ENCODE results near the gene THPO. TPM values are rescaled to one million over a fixed set of nuclear protein-coding genes. Genes with fewer than 3 reads are reported as not detected.

Gene THPO
- total and polyA plus RNA-seq, 10 of the 15 experiments (the other 5 are each of a cell fraction or from before 2014, with no cell fraction given): not detected

GRCh38 chr3:184350618-184351017, 27.4 kb downstream of the THPO start:
- Histone ChIP-seq H3K9me3 (replicated peaks; ENCODE audit: control insufficient read depth, insufficient read depth, low read length) (no peaks in the 10 kb centered on the region), H4K20me1 (ENCODE audit: control insufficient read depth, insufficient read depth) (no peaks in the 10 kb centered on the region), H2AFZ (ENCODE audit: control insufficient read depth, low read depth, low read length) (no peak overlapping the region), H3K4me3 (no peak overlapping the region), H3K27me3 (replicated peaks in 1 of 2; ENCODE audit: control insufficient read depth in 2 of 2, insufficient read depth in 2 of 2, low read length in 1 of 2) (no peaks in the 10 kb centered on the region), H3K4me2 (ENCODE audit: control insufficient read depth, insufficient read depth) (no peak overlapping the region), H3K9ac (ENCODE audit: control insufficient read depth, insufficient read depth, low read length) (no peak overlapping the region), H3K79me2 (ENCODE audit: control insufficient read depth, insufficient read depth, low read length) (no peaks in the 10 kb centered on the region), H3K36me3 (ENCODE audit: control insufficient read depth in 2 of 2, insufficient read depth in 2 of 2, low read length in 1 of 2) (no peaks in the 10 kb centered on the region), H3K4me1 (ENCODE audit: control insufficient read depth, insufficient read depth, low read length) (no peaks in the 10 kb centered on the region), H3K27ac (ENCODE audit: control insufficient read depth, insufficient read depth) (no peak overlapping the region)
- ChIA-PET SMC1A (ENCODE audit: uncharacterized antibody, unreplicated experiment) (no interaction called here), POLR2A (no interaction called here), RAD21 (ENCODE audit: unreplicated experiment) (interaction anchor here (0.6 kb wide), 1 partner anchor 11 kb away, joined by 3 read pairs; the partner anchor contains the start of genes CLCN2 and POLR2H), CTCF (no interaction called here)
- TF ChIP-seq ETV6 (conservative IDR thresholded peaks at IDR 0.05 in 1 of 2, IDR thresholded peaks at IDR 0.05 in 1 of 2; ENCODE audit: borderline replicate concordance in 1 of 2, low read depth in 1 of 2) (no peak), POLR2AphosphoS2 (IDR thresholded peaks at IDR 0.05; ENCODE audit: low read depth, low read length) (no peak), RCOR1 (conservative IDR thresholded peaks at IDR 0.05; ENCODE audit: low read depth, low read length) (no peak), LARP7 (IDR thresholded peaks at IDR 0.05) (no peak), IRF5 (IDR thresholded peaks at IDR 0.05; ENCODE audit: borderline replicate concordance) (no peak), SUPT20H (IDR thresholded peaks at IDR 0.05; ENCODE audit: borderline replicate concordance, control insufficient read depth, low read depth, low read length) (no peak), SREBF2 (IDR thresholded peaks at IDR 0.05; ENCODE audit: low read length) (no peak), ZBTB40 (IDR thresholded peaks at IDR 0.05; ENCODE audit: borderline replicate concordance) (no peak)
- in situ Hi-C loops (cut with MboI) (no loop called here), intact Hi-C loops (cut with micrococcal nuclease; ENCODE audit: unreplicated experiment) (no loop called here)
- FAIRE-seq: no peak
- no peak for ATAC-seq
- WGBS (ENCODE audit: insufficient coverage, insufficient replicate concordance, low lambda C conversion rate, missing lambda C conversion rate): 90% methylated on average over 6 of the region's 6 CpGs
- no TSS peak for BruUV-seq (replicated peaks)
- DNase-seq (ENCODE audit: low read depth, low spot score): no peak
